Subcutaneous adipose tissue (tissue), 4 donors: ENCODE measurements around the gene CD40LG. TPM values are rescaled to one million over a fixed set of nuclear protein-coding genes. Genes with fewer than 3 reads are reported as not detected.

Experiments
- total RNA-seq, 4 donors: library from RNA; depleted of rRNA; stranded (reverse); fragments of >200 nt; gene quantifications; one replicate each; pipeline ENCODE4 v1.1.0, GENCODE V29; 2016
- TF ChIP-seq, protein P1 (sequence below): fragments of 450-650 bp; IDR thresholded peaks from one replicate; pipeline ENCODE4 v1.5.1; 2016; ENCODE audit warnings: low read depth, mild to moderate bottlenecking, control low read depth, antibody characterized with exemption, moderate library complexity

CD40LG gene
- total RNA-seq, 4 donors from 2014 or later = 0.33 to 0.51 TPM; not detected in 2

DNA sequence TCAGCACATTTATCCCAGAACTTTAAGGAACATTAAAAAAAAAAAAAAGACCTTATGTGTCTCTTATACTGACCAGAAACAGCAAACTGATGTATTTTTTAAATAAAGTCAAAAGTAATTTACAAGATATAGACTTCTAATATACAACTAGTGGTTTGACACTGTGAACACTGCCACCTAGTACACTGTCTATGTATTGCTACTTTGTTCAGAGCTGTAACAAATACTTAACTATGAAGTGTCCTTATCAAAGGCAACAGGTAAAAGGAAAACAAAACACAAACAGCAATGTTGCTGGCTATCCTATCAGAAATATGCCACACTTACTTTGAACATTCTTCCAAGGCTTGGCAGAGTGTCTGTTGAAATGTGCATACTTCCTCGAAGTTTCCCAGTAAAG, 60.4 kb downstream of the CD40LG start:
- TF ChIP-seq, protein P1, sequence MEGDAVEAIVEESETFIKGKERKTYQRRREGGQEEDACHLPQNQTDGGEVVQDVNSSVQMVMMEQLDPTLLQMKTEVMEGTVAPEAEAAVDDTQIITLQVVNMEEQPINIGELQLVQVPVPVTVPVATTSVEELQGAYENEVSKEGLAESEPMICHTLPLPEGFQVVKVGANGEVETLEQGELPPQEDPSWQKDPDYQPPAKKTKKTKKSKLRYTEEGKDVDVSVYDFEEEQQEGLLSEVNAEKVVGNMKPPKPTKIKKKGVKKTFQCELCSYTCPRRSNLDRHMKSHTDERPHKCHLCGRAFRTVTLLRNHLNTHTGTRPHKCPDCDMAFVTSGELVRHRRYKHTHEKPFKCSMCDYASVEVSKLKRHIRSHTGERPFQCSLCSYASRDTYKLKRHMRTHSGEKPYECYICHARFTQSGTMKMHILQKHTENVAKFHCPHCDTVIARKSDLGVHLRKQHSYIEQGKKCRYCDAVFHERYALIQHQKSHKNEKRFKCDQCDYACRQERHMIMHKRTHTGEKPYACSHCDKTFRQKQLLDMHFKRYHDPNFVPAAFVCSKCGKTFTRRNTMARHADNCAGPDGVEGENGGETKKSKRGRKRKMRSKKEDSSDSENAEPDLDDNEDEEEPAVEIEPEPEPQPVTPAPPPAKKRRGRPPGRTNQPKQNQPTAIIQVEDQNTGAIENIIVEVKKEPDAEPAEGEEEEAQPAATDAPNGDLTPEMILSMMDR = no peak

Other genes with a start within 250 kb of the CD40LG start
- gene BRS3, start 160.2 kb upstream of the CD40LG start, total RNA-seq = not detected
- 10 to 100 TPM; 38.6 to 99.8 (median 65.9) TPM for gene HTATSF1, start 150.6 kb upstream of the CD40LG start, total RNA-seq
- not detected for gene VGLL1, start 115.9 kb upstream of the CD40LG start, total RNA-seq
- 10 to 100 TPM; 72.3 to 95.2 (median 72.9) TPM for gene ARHGEF6, start 132.8 kb downstream of the CD40LG start, total RNA-seq
- 100 to 1,000 TPM; 158 to 212 (median 189) TPM for gene RBMX, start 232.6 kb downstream of the CD40LG start, total RNA-seq